ENCODE data around the gene LDHAL6A.

The LDHAL6A gene

GRCh38 chr11:18490319-18490718 is 34.7 kb downstream of the LDHAL6A start:
- H3K27ac ChIP-seq = no peak overlapping the region
- no peak for TF ChIP-seq CTCF (IDR thresholded peaks at IDR 0.05)
- no peak for TF ChIP-seq ZFX (IDR thresholded peaks at IDR 0.05; ENCODE audit: borderline replicate concordance)

- H3K27ac ChIP-seq = no peak overlapping the region
- TF ChIP-seq CTCF (IDR thresholded peaks at IDR 0.05) = no peak
Measured at GRCh38 chr11:18490736-18491485, 35.3 kb downstream of the LDHAL6A start.

GRCh38 chr11:18491924-18492323 is 36.3 kb downstream of the LDHAL6A start:
- no peak overlapping the region for H3K27ac ChIP-seq
- no peak for TF ChIP-seq CTCF (IDR thresholded peaks at IDR 0.05)
- TF ChIP-seq ZFX (IDR thresholded peaks at IDR 0.05; ENCODE audit: borderline replicate concordance) = no peak

GRCh38 chr11:18492888-18493287 is 37.2 kb downstream of the LDHAL6A start:
- H3K27ac ChIP-seq = no peak overlapping the region
- TF ChIP-seq CTCF (IDR thresholded peaks at IDR 0.05) = no peak
- TF ChIP-seq ZFX (IDR thresholded peaks at IDR 0.05; ENCODE audit: borderline replicate concordance) = no peak

- H3K27ac ChIP-seq = no peak overlapping the region
- TF ChIP-seq ZFX (IDR thresholded peaks at IDR 0.05; ENCODE audit: borderline replicate concordance) = no peak
- TF ChIP-seq CTCF (IDR thresholded peaks at IDR 0.05) = no peak
Measured at GRCh38 chr11:18493310-18493709, 37.7 kb downstream of the LDHAL6A start.

GRCh38 chr11:18495271-18495670 is 39.6 kb downstream of the LDHAL6A start:
- TF ChIP-seq ZFX (IDR thresholded peaks at IDR 0.05; ENCODE audit: borderline replicate concordance) (no peak), CTCF (IDR thresholded peaks at IDR 0.05) (no peak)
- no peak overlapping the region for H3K27ac ChIP-seq

GRCh38 chr11:18495703-18496102 is 40.0 kb downstream of the LDHAL6A start:
- TF ChIP-seq CTCF (IDR thresholded peaks at IDR 0.05) = no peak
- TF ChIP-seq ZFX (IDR thresholded peaks at IDR 0.05; ENCODE audit: borderline replicate concordance) = no peak
- H3K27ac ChIP-seq = no peak overlapping the region

All from 22Rv1 (cell line).